NCI-H345 treated with DMSO at 0.1 percent for 48 hours (cell line): ENCODE results near the gene FREM2.

ENCODE experiments used
- DNase-seq: peaks from one replicate; lab custom pipeline; 2025; ENCODE audit not compliant: unreplicated experiment; lab: John Stamatoyannopoulos, UW

The FREM2 gene

DNA sequence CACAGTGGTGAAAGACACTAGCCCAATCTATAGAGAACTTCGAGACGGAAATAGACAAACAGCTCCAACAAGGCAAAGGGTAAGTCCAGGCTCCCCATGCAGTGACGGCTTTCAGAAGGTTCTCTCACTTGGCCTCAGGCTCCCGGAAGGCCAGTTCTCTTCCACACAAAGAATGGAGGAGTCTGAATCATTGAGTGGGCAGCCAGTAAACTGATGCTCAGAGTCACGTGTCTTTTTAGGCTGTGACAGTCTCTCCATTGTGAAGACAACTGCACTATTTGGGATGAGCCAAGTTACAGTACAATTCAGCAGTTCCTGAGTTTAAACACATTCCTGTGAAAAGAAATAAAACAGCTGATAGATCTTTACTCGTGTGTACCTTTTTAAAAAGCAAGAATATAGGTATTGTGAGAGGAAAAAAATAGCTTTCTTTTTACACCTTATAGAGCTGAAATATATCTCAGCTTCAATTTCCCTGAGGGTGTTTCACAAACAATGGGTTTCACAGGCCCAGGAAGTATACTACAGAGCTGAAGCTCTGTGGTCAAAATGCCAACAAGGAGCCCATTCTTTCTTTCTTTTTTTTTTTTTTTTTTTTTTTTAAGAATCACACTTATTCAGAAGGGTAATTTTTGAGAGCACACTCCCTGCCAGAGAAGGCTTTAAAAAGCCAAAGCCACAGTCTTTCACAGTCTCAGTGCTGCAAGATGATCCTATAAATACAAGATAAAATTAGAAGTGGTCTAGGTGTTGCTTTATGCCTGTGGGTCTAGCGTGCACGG lies 135.1 kb downstream of the FREM2 start:
- DNase-seq = no peak

- no peak for DNase-seq
Measured at GRCh38 chr13:38824342-38824741, 137.5 kb downstream of the FREM2 start.

GRCh38 chr13:38826182-38826813 lies 139.4 kb downstream of the FREM2 start:
- DNase-seq = no peak

DNA sequence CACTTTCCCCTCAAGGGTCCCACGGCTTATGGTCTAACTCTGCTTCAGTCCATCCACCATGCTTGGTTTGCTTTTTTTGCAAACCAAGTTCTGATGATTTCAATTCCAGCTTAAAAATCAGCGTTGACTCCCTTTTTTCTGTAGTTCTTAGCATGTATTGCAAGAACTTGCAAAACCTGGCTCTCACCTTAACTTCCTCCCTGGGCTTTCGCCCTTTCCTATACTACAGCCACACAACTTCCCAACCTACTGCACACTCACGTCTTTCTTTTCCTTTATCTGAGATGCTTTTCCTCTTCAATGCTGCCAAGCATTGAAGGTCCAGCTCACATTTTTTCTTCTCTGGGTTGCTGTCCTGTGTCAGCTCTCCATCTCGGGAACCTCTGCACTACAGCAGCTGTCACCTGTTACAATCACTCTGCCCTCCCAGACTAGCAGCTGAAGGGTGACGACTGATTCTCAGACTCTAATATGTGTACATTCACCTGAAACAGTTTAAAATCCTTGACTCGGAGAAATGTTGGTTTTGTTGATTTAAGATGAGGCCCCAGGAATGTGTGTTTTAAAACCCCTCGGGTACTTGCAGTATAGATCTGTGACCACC lies 143.7 kb downstream of the FREM2 start:
- DNase-seq = no peak

GRCh38 chr13:38844581-38844980 lies 157.7 kb downstream of the FREM2 start:
- no peak for DNase-seq

DNA sequence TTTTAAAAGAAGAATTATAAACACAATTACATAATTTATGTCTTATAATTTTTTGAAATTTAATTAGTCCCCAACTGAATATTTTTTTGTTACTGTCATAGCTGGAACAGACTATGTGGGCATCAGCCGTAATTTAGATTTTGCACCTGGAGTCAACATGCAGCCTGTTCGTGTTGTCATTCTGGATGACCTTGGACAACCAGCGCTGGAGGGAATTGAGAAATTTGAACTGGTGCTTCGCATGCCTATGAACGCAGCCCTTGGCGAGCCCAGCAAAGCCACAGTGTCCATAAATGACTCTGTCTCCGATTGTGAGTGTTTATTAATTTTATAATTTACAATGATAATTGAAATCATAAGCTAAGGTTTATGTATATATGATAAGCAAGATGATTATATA lies 161.5 kb downstream of the FREM2 start:
- DNase-seq = no peak

DNA sequence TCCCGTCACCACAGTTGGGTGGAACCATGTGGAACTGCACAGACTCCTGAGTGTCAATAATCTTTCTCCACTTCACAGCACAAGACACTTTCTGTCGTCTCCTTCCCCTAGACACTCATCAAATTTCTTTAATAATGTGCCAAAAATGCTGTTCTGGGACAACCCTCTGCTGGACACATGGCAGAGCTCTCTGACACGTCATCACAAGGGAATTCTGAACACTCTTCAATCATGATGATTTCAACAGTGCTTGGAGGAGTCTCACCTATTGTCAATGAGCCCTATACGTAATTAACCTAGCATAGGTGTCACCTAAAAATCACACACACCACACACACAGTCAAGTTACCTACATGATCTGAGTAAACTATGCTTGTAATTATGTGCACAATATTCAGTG lies 162.4 kb downstream of the FREM2 start:
- no peak for DNase-seq

DNA sequence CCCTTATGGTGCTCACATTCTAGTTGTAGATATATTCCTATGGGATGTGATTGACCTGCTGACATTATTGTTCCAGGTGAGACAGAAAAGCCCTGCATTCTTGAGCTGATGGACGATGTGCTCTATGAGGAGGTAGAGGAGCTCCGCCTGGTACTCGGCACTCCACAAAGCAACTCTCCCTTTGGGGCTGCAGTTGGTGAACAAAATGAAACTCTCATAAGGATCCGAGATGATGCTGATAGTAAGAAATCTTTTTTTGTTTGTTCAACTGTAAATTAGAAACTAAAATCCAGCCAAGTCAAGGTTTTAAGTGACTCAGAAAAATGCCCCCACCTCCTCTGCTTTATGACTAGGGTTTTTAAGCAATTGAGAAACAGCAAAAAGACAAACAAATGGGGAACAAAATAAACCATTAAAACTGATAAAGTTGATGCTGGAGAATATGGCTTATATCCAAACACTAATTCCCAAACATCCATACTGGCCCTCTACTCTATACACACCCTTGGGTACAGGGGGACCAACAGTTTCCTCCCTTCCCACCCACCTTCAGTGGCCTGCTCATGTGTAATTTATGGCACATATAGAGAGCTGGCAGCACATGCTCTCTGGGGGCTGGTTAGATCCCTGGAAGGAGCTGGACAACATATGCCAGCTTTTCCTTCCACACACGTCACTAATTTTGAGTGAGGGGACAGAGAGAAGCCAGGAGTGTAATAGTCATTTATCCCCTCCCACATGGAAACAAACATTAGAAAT lies 164.2 kb downstream of the FREM2 start:
- DNase-seq = no peak

GRCh38 chr13:38854226-38854625 lies 167.3 kb downstream of the FREM2 start:
- DNase-seq = no peak

GRCh38 chr13:38856065-38856464 lies 169.2 kb downstream of the FREM2 start:
- DNase-seq = no peak

DNA sequence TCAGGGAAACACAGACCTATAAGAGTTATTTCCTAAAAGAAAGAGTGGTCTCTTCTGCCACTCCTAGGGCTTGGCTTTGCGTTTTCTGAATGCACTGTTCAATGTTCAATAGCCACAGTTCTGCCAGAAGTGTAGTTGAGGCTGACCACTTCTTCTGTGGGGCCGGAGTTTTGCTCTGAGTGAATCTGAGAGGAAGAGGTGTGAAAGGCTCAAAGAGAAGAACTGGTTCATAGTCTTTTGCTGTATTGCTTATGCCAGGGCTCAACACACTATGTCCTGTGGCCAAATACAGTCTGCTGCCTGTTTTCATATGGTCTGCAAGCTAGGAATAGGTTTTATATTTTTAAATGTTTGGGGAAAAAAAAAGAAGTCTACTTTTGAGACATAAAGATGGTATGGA lies 175.6 kb downstream of the FREM2 start:
- no peak for DNase-seq

GRCh38 chr13:38863536-38863935 lies 176.7 kb downstream of the FREM2 start:
- no peak for DNase-seq

DNA sequence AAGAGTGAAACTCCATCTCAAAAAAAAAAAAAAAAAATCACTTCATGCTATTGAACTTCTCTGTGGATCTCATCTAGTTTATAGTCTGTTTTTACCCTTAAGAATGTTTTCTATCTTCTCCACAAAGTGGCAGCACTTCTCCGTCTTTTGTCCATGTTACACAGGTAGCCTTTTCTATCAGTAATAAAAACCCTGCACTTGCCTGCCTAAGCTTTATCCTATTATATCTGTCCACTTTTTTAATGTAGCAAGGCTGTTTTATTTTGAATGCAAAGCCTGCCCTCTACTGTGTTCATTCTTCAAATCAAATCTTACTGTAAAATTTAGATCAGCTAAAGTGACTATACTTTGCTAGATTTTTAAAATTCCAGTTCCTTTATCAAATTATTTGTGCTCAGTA lies 179.8 kb downstream of the FREM2 start:
- no peak for DNase-seq

GRCh38 chr13:38868399-38868798 lies 181.5 kb downstream of the FREM2 start:
- no peak for DNase-seq

DNA sequence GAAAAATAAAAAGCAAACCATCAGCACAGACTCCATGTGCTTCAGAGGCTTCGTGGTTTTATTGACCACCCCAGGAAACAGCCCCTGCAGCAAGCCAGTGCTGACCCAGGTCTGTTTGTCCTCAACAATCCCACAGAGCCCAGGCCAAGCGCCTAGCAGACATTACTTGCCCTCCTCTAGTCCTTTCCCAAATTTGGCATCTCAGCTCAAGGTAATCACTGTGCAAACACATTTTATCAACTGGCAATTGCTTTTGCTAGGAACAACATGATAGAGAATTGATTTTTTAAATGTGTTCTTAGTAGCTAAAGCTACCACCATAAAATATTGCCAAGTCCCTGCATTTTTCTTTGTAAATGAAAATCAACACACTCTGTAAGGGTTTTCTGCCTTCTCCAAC lies 182.0 kb downstream of the FREM2 start:
- DNase-seq = no peak

- no peak for DNase-seq
Measured at GRCh38 chr13:38871275-38871674, 184.4 kb downstream of the FREM2 start.

DNA sequence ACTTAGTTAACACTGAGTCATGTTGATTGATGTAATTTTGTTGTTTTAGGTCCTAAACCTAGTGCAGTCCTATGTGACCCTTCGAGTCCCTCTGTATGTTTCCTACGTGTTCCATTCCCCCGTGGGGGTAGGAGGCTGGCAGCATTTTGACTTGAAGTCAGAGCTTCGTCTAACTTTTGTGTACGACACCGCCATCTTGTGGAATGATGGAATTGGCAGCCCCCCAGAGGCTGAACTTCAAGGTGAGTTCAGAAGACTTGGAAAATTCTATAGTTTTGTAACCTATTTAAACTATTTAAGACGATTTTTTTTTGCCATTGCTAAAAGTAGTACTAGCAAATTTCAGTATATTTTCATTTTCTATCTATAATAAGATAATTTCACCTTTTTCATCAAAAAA lies 185.8 kb downstream of the FREM2 start:
- no peak for DNase-seq

GRCh38 chr13:38875186-38875875 lies 188.5 kb downstream of the FREM2 start:
- no peak for DNase-seq

DNA sequence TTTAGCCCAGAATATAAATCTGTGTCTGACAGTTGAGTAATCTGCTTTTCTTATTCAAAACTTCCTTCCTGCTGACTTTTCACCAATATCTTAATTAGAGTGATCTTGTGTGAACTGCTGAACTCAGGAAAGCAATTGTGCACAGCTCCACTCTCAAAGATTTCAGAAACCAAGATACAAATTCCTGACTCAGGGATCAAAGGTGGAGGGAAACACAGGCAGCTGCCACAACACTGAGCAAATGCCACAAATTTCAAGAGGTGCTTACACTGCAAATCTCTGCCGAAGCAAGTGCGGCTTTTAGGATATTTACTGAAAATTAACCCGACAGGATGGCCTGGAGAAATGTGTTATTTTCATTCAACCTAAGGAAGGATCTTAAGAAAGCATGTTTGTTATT lies 192.4 kb downstream of the FREM2 start:
- no peak for DNase-seq

GRCh38 chr13:38879786-38880185 lies 192.9 kb downstream of the FREM2 start:
- no peak for DNase-seq

GRCh38 chr13:38880397-38880796 lies 193.5 kb downstream of the FREM2 start:
- no peak for DNase-seq
